H1 (cell line): ENCODE measurements around the gene BBX. TPM values are rescaled to one million over a fixed set of nuclear protein-coding genes. Genes with fewer than 3 reads are reported as not detected.

ENCODE experiments used
- CTCF ChIA-PET: fragments of 300-600 bp; sonication (Branson Sonifier 250); formaldehyde crosslinking; loops from one replicate; lab custom pipeline; 2021; ENCODE audit not compliant: partially characterized antibody; lab: Charles Lee
- POLR2A ChIA-PET: fragments of 300-600 bp; sonication (Branson Sonifier 250); formaldehyde crosslinking; loops from one replicate; lab custom pipeline; 2021; ENCODE audit warnings: inconsistent platforms; ENCODE audit not compliant: partially characterized antibody; lab: Charles Lee
- DNase-seq, 2 experiments: peaks; one replicate each; pipeline versions ENCODE4 v3.0.0 to v3.0.0-alpha.2; 2010 to 2022; ENCODE audit warnings: low spot score in 2 of 2, low read depth in 1 of 2, mixed read lengths in 1 of 2
- FAIRE-seq: peaks from 2 replicates; lab custom pipeline; 2011; peaks lifted over from hg19 to GRCh38; lab: Jason Lieb, UNC
- H2AFZ ChIP-seq: 2 replicates; pipeline ENCODE4 v1.8.1; 2012; ENCODE audit warnings: low read length, inconsistent platforms
- H2AK5ac ChIP-seq: 2 replicates; pipeline ENCODE4 v1.6.1; 2013; ENCODE audit warnings: low read depth, low read length
- H2BK120ac ChIP-seq: replicated peaks from 2 replicates; pipeline ENCODE3; 2013; ENCODE audit warnings: low read depth, low read length, inconsistent platforms
- H2BK12ac ChIP-seq: 2 replicates; pipeline ENCODE4 v1.6.1; 2013; ENCODE audit warnings: low read depth, low read length
- H2BK15ac ChIP-seq: 2 replicates; pipeline ENCODE4 v1.6.1; 2013; ENCODE audit warnings: low read length
- H2BK20ac ChIP-seq: 2 replicates; pipeline ENCODE4 v1.6.1; 2013; ENCODE audit warnings: low read length
- H2BK5ac ChIP-seq: 2 replicates; pipeline ENCODE4 v1.6.1; 2013; ENCODE audit warnings: low read depth, low read length
- H3K14ac ChIP-seq: 2 replicates; pipeline ENCODE4 v1.6.1; 2013; ENCODE audit warnings: inconsistent platforms; ENCODE audit not compliant: insufficient read length
- H3K18ac ChIP-seq: 2 replicates; pipeline ENCODE4 v1.6.1; 2013; ENCODE audit warnings: low read length; ENCODE audit errors: extremely low read depth
- H3K23ac ChIP-seq: 2 replicates; pipeline ENCODE4 v1.6.1; 2013; ENCODE audit warnings: inconsistent platforms; ENCODE audit not compliant: insufficient read length
- H3K23me2 ChIP-seq: 2 replicates; pipeline ENCODE4 v1.6.1; 2013; ENCODE audit warnings: low read depth, low read length
- H3K27ac ChIP-seq: 2 replicates; pipeline ENCODE4 v1.6.1; 2011; ENCODE audit warnings: low read depth, low read length, inconsistent platforms
- H3K27me3 ChIP-seq, 4 experiments: replicated peaks in 1 of 4; 1 replicate in 1 of 4; 2 replicates in 3 of 4; pipeline versions ENCODE4 v1.6.1 to v1.8.1; 2011 to 2013; ENCODE audit warnings: low read length in 3 of 4, mild to moderate bottlenecking in 3 of 4, inconsistent platforms in 2 of 4, mixed read lengths in 2 of 4, moderate library complexity in 1 of 4; ENCODE audit not compliant: control insufficient read depth in 3 of 4, insufficient read depth in 3 of 4; ENCODE audit errors: extremely low read depth in 1 of 4
- H3K36me3 ChIP-seq, 4 experiments: 2 replicates each; pipeline versions ENCODE4 v1.6.1 to v1.8.1; 2011 to 2013; ENCODE audit warnings: mild to moderate bottlenecking in 4 of 4, low read length in 3 of 4, moderate library complexity in 2 of 4, control low read depth in 1 of 4, inconsistent platforms in 1 of 4; ENCODE audit not compliant: insufficient read depth in 4 of 4, control insufficient read depth in 2 of 4
- H3K4ac ChIP-seq: replicated peaks from 2 replicates; pipeline ENCODE3; 2013; ENCODE audit warnings: low read length, low read depth, mixed read lengths, inconsistent platforms; ENCODE audit not compliant: insufficient read length
- H3K4me1 ChIP-seq, 4 experiments: replicated peaks in 1 of 4; 1 replicate in 1 of 4; 2 replicates in 3 of 4; pipeline versions ENCODE4 v1.6.1 to v1.8.1; 2011 to 2013; ENCODE audit warnings: low read length in 3 of 4, inconsistent platforms in 2 of 4, mixed read lengths in 1 of 4; ENCODE audit not compliant: insufficient read depth in 4 of 4, control insufficient read depth in 3 of 4
- H3K4me2 ChIP-seq, 2 experiments: 2 replicates each; pipeline versions ENCODE4 v1.6.1 to v1.8.1; 2011 to 2013; ENCODE audit warnings: low read depth in 2 of 2, low read length in 2 of 2, control low read depth in 1 of 2, inconsistent platforms in 1 of 2, mild to moderate bottlenecking in 1 of 2; ENCODE audit not compliant: insufficient read depth in 1 of 2
- H3K4me3 ChIP-seq, 4 experiments: fragments of 200-600, 300-600 bp in 1 of 4; sonication (generic), shearing (Covaris generic), sonication (Bioruptor Twin) in 1 of 4; 2 replicates each; pipeline versions ENCODE4 v1.5.1 to v1.8.1; 2011 to 2016; ENCODE audit warnings: low read length in 4 of 4, low read depth in 3 of 4, control low read depth in 2 of 4, inconsistent platforms in 2 of 4, mild to moderate bottlenecking in 2 of 4, mixed read lengths in 1 of 4, moderate library complexity in 1 of 4; ENCODE audit not compliant: insufficient read depth in 2 of 4; ENCODE audit errors: extremely low read depth in 1 of 4
- H3K56ac ChIP-seq: replicated peaks from 2 replicates; pipeline ENCODE3; 2013; ENCODE audit warnings: low read depth, mild to moderate bottlenecking, mixed read lengths, low read length, inconsistent platforms; ENCODE audit not compliant: insufficient read length
- H3K79me1 ChIP-seq: 2 replicates; pipeline ENCODE4 v1.6.1; 2013; ENCODE audit warnings: low read depth, low read length, control low read depth
- H3K79me2 ChIP-seq, 2 experiments: 2 replicates each; pipeline versions ENCODE4 v1.6.1 to v1.8.1; 2012 to 2013; ENCODE audit warnings: low read length in 2 of 2, mild to moderate bottlenecking in 2 of 2, inconsistent platforms in 1 of 2; ENCODE audit not compliant: insufficient read depth in 2 of 2, control insufficient read depth in 1 of 2
- H3K9ac ChIP-seq, 4 experiments: replicated peaks in 1 of 4; 1 replicate in 1 of 4; 2 replicates in 3 of 4; pipeline versions ENCODE4 v1.6.1 to v1.8.1; 2011 to 2013; ENCODE audit warnings: low read depth in 3 of 4, low read length in 3 of 4, control low read depth in 2 of 4, mild to moderate bottlenecking in 2 of 4, moderate library complexity in 2 of 4, inconsistent platforms in 1 of 4; ENCODE audit errors: extremely low read depth in 1 of 4
- H3K9me3 ChIP-seq, 2 experiments: 2 replicates each; pipeline versions ENCODE4 v1.6.1 to v1.8.1; 2012 to 2013; ENCODE audit warnings: mild to moderate bottlenecking in 2 of 2, moderate library complexity in 2 of 2, control low read depth in 1 of 2, inconsistent platforms in 1 of 2, low read depth in 1 of 2, low read length in 1 of 2, mixed read lengths in 1 of 2; ENCODE audit not compliant: insufficient read depth in 2 of 2
- H4K20me1 ChIP-seq, 2 experiments: replicated peaks in 1 of 2; 2 replicates each; pipeline versions ENCODE3 to v1.8.1; 2011 to 2013; ENCODE audit warnings: inconsistent platforms in 2 of 2, low read length in 2 of 2, mild to moderate bottlenecking in 1 of 2; ENCODE audit not compliant: insufficient read depth in 2 of 2, control insufficient read depth in 1 of 2
- H4K5ac ChIP-seq: 2 replicates; pipeline ENCODE4 v1.6.1; 2013; ENCODE audit warnings: low read length, low read depth, mixed read lengths, inconsistent platforms; ENCODE audit not compliant: insufficient read length
- H4K8ac ChIP-seq: 2 replicates; pipeline ENCODE4 v1.8.0; 2013; ENCODE audit warnings: mild to moderate bottlenecking, moderate library complexity, low read length, inconsistent platforms; ENCODE audit not compliant: insufficient read depth; ENCODE audit errors: extremely low read depth
- H4K91ac ChIP-seq: replicated peaks from 2 replicates; pipeline ENCODE3; 2013; ENCODE audit warnings: low read length, mixed read lengths, inconsistent platforms; ENCODE audit not compliant: insufficient read length
- CHD1 ChIP-seq: IDR thresholded peaks from 2 replicates; pipeline ENCODE4 v1.6.1; 2012; ENCODE audit warnings: low read depth, low read length, improper control_type of control experiment
- MAFK ChIP-seq: IDR thresholded peaks from 2 replicates; pipeline ENCODE4 v1.6.1; 2012; ENCODE audit warnings: low read depth, mild to moderate bottlenecking, improper control_type of control experiment, low read length
- NRF1 ChIP-seq: IDR thresholded peaks from 2 replicates; pipeline ENCODE4 v1.6.1; 2011; ENCODE audit warnings: mild to moderate bottlenecking, low read depth, low read length, improper control_type of control experiment
- TAF7 ChIP-seq: optimal IDR thresholded peaks from 2 replicates; pipeline ENCODE3; 2011; ENCODE audit warnings: low read depth, mild to moderate bottlenecking, inconsistent platforms, low read length, moderate library complexity, borderline replicate concordance
- TEAD4 ChIP-seq: IDR thresholded peaks from 2 replicates; pipeline ENCODE4 v1.6.1; 2012; ENCODE audit warnings: low read depth, low read length, inconsistent platforms, mixed read lengths
- WGBS, 2 experiments: shearing (Covaris generic) in 1 of 2; methylation state at CpG; one replicate each; pipeline versions ENCODE4 v1.1.6 to v1.1.7; 2013 to 2015; ENCODE audit warnings: low lambda C conversion rate in 2 of 2, mixed read lengths in 2 of 2, inconsistent platforms in 1 of 2, low coverage in 1 of 2, missing lambda C conversion rate in 1 of 2; ENCODE audit not compliant: insufficient replicate concordance in 2 of 2, insufficient coverage in 1 of 2, insufficient read length in 1 of 2; ENCODE audit errors: extremely low coverage in 1 of 2, missing lambda C conversion rate in 1 of 2; 5-methylcytosine and 5-hydroxymethylcytosine counted together
- polyA plus RNA-seq, 7 experiments: library from polyadenylated mRNA; depleted of rRNA in 3 of 7; stranded (reverse) in 5 of 7; unstranded in 2 of 7; fragments of >200 nt in 5 of 7; fragments of 200-250 nt in 2 of 7; gene quantifications; 1 replicate in 5 of 7; 2 replicates in 1 of 7; 4 replicates in 1 of 7; pipeline versions ENCODE4 v1.2.1 to v1.2.3, GENCODE V29; 2011 to 2013; ENCODE audit warnings: missing spikeins in 2 of 7, mixed read lengths in 2 of 7
- total RNA-seq: library from RNA; stranded (reverse); fragmentation: NEBNext Ultra II Directional; extraction: Animal tissue kit (Norgen Biotek cat#: 25700); gene quantifications from 2 replicates; pipeline ENCODE4 v1.2.1, GENCODE V29; 2021

The BBX gene
- total and polyA plus RNA-seq, 2 of the 8 experiments (the other 6 are each of a cell fraction or from before 2014, with no cell fraction given): 11.0 to 42.5 TPM

- Histone ChIP-seq H3K9me3 (no peaks in the 10 kb centered on the region), H3K9ac (no peak overlapping the region)
Observed at GRCh38 chr3:107620534-107620933, 97.8 kb downstream of the BBX start.

More at GRCh38 chr3:107620534-107620933, 97.8 kb downstream of the BBX start:
- FAIRE-seq (no peak), DNase-seq (no peak)
- POLR2A ChIA-PET: no interaction called here
- no peak overlapping the region for H2BK120ac ChIP-seq
- no peak overlapping the region for H3K56ac ChIP-seq
- H3K23ac ChIP-seq: no peak overlapping the region
- H3K36me3 ChIP-seq: no peaks in the 10 kb centered on the region
- no peak overlapping the region for H2AK5ac ChIP-seq
- H3K23me2 ChIP-seq: no peaks in the 10 kb centered on the region
- no peak overlapping the region for H2AFZ ChIP-seq
- no peak overlapping the region for H4K91ac ChIP-seq
- no peaks in the 10 kb centered on the region for H3K27me3 ChIP-seq
- H3K18ac ChIP-seq: no peak overlapping the region
- H4K8ac ChIP-seq: no peak overlapping the region
- CTCF ChIA-PET: interaction anchor here (0.6 to 1.2 kb wide), 2 partner anchors 23 to 43 kb away, joined by 3 to 6 read pairs; no protein-coding TSS in a partner anchor
- no peak overlapping the region for H3K4ac ChIP-seq
- H2BK20ac ChIP-seq: no peak overlapping the region
- H2BK12ac ChIP-seq: no peak overlapping the region
- H4K5ac ChIP-seq: no peak overlapping the region
- no peak overlapping the region for H3K4me3 ChIP-seq
- no peak overlapping the region for H3K27ac ChIP-seq
- H2BK15ac ChIP-seq: no peak overlapping the region
- 72% methylated on average over 3 of the region's 3 CpGs; no CpG with 5 or more reads in 1 of the 2 experiments for WGBS, 2 experiments
- H3K4me1 ChIP-seq: peaks cover 1 to 9% (median 3%) of the 10 kb centered on the region in 4 experiments; a peak in 4 of 7 replicates
- peaks cover 7% of the 10 kb centered on the region; the same call in 1 of the 2 replicates for H3K79me1 ChIP-seq
- TF ChIP-seq NRF1 (no peak), CHD1 (no peak), TAF7 (no peak), MAFK (no peak), TEAD4 (no peak)
- peaks cover 0 to 58% of the 10 kb centered on the region in 2 experiments; a peak in 3 of 4 replicates for H3K79me2 ChIP-seq
- H4K20me1 ChIP-seq: no peaks in the 10 kb centered on the region
- no peak overlapping the region for H3K14ac ChIP-seq
- H2BK5ac ChIP-seq: no peak overlapping the region
- H3K4me2 ChIP-seq: no peak overlapping the region
